Measurements from ENCODE around the gene NAV2.

GRCh38 chr11:19917069-19917468 lies 204.4 kb downstream of the NAV2 start:
- TF ChIP-seq CTCF (IDR thresholded peaks at IDR 0.05) (no peak), POLR2A (IDR thresholded peaks at IDR 0.05) (no peak)
